Activated CD8-positive, alpha-beta memory T cell treated with anti-CD3 and anti-CD28 coated beads, Interleukin-2, amount 10 ng/mL, durations not matched to agents 7 days and 5 days (primary cell): ENCODE measurements around the gene DCHS2. TPM values are rescaled to one million over a fixed set of nuclear protein-coding genes. Genes with fewer than 3 reads are reported as not detected.

Source experiments
- ATAC-seq: fragments of 150-1000 bp; cut with Tn5 transposase; one replicate; pipeline ENCODE4 v1.10.0; 2021; ENCODE audit warnings: moderate library complexity
- CTCF ChIA-PET: fragments of 350-600 bp; sonication (Branson Sonifier 250); formaldehyde crosslinking; loops from one replicate; lab custom pipeline; 2021; ENCODE audit warnings: antibody characterized with exemption; lab: Charles Lee
- DNase-seq: peaks from one replicate; pipeline ENCODE4 v3.0.0-alpha.2; 2020
- H3K27ac Mint-ChIP-seq: one replicate; pipeline ENCODE4 v1.8.0; 2021; ENCODE audit warnings: mild to moderate bottlenecking, mixed read lengths
- H3K27me3 Mint-ChIP-seq: one replicate; pipeline ENCODE4 v1.8.0; 2021; ENCODE audit warnings: mixed read lengths
- H3K36me3 Mint-ChIP-seq: one replicate; pipeline ENCODE4 v1.8.0; 2021; ENCODE audit warnings: mild to moderate bottlenecking, mixed read lengths
- H3K4me1 Mint-ChIP-seq: one replicate; pipeline ENCODE4 v1.8.0; 2021; ENCODE audit warnings: mixed read lengths
- H3K4me3 Mint-ChIP-seq: one replicate; pipeline ENCODE4 v1.8.0; 2021; ENCODE audit warnings: mild to moderate bottlenecking, moderate library complexity, mixed read lengths
- H3K9me3 Mint-ChIP-seq: one replicate; pipeline ENCODE4 v1.8.0; 2022; ENCODE audit warnings: low read depth, mixed read lengths
- total RNA-seq, 2 experiments: library from RNA; stranded (reverse); gene quantifications; one replicate each; pipeline ENCODE4 v1.2.3, GENCODE V29; 2021

Gene DCHS2, protein sequence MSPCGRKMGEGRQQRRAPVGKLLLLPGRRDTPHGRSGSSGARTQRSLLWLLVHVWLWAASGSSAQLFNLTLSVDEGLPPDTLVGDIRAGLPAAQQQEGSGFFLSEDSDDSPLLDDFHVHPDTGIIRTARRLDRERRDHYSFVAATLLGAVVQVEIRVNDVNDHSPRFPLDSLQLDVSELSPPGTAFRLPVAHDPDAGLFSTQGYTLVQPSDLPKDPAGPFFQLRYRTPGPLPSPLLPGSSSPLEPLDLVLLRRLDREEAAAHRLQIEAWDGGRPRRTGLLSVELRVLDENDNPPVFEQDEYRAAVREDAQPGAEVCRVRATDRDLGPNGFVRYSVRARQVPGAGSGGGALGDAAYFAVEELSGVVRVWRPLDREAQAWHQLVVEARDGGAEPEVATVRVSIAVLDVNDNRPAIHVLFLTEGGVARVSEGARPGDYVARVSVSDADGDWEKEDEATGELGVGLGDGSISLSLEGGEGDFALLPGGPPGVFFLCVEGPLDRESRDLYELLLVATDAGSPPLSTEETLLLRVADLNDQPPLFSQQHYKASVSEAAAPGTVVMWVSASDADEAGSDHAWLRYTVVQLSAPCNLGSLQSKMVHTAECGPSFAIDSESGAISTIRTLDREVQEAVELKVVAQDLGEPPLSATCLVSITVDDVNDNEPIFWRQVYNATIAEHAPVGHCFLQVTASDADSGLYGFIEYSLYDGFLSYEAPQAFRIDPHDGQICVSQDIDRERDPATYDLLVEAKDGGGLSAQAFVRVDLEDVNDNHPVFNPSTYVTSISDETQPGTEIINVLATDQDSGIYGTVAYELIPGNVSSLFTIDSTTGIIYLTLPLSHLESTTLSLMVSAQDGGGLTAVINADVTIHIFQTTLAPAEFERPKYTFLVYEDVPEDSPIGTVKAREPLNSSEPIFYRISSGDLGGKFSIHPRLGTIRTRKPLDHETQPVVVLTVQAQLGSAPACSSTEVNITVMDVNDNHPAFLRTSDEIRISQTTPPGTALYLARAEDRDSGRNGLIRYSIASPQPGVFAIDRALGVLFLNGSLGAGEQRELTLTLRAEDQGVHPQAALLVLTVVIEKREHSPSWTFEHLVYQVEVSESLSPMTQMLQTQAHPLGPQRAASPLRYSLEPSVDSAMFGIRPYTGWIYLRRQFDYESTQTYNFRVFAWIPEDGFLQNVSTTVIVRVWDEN (N-terminal part only)
- not detected for total RNA-seq

- no peak within 1 kb of the TSS for H3K27ac Mint-ChIP-seq
- DNase-seq (no peak), ATAC-seq (peak; percentile 63)
- peak within 1 kb of the TSS; percentile 40 for H3K4me3 Mint-ChIP-seq
- H3K9me3 Mint-ChIP-seq, result no peaks in the 10 kb centered on the region
- CTCF ChIA-PET, result no interaction called here
- H3K36me3 Mint-ChIP-seq, result no peaks in the 10 kb centered on the region
- peaks cover 21% of the 10 kb centered on the region for H3K4me1 Mint-ChIP-seq
- peaks cover 81% of the 10 kb centered on the region for H3K27me3 Mint-ChIP-seq
Observed at GRCh38 chr4:154491341-154492271, at the start of gene DCHS2. Gene DCHS2 (minus strand): TSS chr4:154491799. CDS start chr4:154491355, 444 bp downstream.

- ATAC-seq (no peak), DNase-seq (no peak)
- Mint-ChIP-seq H3K4me3 (no peak overlapping the region), H3K36me3 (peaks cover 19% of the 10 kb centered on the region), H3K9me3 (no peaks in the 10 kb centered on the region), H3K27ac (no peak overlapping the region), H3K4me1 (no peaks in the 10 kb centered on the region), H3K27me3 (no peaks in the 10 kb centered on the region)
- CTCF ChIA-PET, result interaction anchor here (1.0 kb wide), 1 partner anchor 18 kb away, joined by 4 read pairs; no protein-coding TSS in a partner anchor
Observed at GRCh38 chr4:154534296-154534695, 42.7 kb upstream of the DCHS2 start.

DNA sequence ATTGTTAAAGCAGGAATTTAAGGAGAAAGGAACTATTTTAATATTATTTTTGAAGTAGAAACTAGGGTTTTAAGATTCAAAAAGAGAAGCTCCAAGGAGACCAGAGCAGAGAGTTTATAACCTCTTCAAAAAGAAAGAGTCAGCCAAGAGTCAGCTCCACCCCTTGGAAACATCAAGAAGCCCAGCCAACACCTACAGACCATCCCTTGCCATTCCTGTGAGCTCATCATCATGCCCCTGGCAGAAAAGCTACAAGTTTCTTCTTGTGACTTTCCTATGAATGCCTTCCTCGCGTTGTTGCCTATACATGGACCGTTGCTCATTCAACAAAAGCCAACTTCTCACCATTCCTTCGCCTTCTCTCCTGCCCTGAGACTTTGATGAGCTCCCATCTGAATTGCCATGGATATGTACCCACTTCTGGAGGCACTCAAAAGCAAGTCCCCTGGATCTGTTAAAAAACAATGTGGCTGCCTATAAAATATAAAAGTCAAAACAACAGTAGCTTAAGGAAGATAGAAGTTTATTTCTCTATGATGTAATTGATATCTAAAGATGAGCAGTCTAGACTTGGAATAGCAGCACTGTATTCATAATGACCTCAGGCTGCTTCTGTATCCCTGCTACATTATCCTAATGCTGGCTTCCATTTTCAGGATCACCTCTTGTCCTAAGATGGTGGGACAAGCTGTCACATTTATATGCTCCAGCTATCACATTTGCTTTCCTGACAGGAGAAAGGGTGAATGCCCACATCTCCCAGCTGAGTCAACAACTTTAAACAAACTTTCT is 38.3 kb upstream of the DCHS2 start:
- H3K4me1 Mint-ChIP-seq, result no peaks in the 10 kb centered on the region

DNA sequence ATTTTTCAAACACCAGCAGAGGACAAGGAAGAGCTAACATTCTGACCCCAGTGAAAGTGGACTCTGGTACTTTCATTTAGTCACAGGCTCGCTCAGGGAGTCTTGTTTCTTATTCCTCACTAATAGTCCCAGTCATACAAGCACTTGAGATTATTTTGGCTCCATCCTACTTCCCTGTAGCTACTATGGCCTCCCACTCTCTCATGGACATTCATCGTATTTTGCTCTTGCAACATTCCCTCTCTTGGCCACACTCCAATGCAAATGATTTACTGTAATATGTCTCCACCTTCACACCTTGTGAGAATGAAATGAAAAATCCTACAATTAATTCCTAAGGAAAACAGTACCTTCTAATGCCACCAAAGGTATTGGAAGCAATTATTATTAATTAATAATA is 37.3 kb upstream of the DCHS2 start:
- Mint-ChIP-seq H3K9me3 (no peaks in the 10 kb centered on the region), H3K27ac (no peak overlapping the region), H3K4me1 (no peaks in the 10 kb centered on the region), H3K4me3 (no peak overlapping the region), H3K36me3 (no peaks in the 10 kb centered on the region), H3K27me3 (peaks cover 19% of the 10 kb centered on the region)
- CTCF ChIA-PET, result no interaction called here
- no peak for DNase-seq
- no peak for ATAC-seq

More for the DNA sequence above, 38.3 kb upstream of the DCHS2 start:
- no peaks in the 10 kb centered on the region for H3K9me3 Mint-ChIP-seq
- no peak overlapping the region for H3K4me3 Mint-ChIP-seq
- no peak for ATAC-seq
- CTCF ChIA-PET, result no interaction called here
- peaks cover 19% of the 10 kb centered on the region for H3K27me3 Mint-ChIP-seq
- no peak overlapping the region for H3K27ac Mint-ChIP-seq
- DNase-seq, result no peak
- H3K36me3 Mint-ChIP-seq, result peaks cover 2% of the 10 kb centered on the region

DNA sequence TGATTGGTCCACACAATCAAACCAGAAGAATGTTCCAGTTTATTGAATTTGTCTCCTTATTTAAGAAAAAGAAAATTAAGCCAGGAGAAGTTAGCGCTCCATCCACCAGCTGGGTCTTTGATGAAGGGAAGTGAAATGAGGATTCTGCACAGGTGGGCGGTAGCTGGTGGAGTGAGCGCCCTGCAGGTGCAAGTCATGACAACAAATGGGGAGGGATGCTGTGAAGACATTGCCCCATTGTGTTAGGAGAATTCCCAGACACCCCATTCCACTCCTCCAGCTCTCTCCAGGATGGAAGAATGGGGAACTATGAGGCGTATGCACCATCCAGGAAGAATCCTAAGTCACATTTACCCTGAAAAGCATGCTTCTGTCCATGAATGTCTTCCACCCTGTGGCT is 35.7 kb upstream of the DCHS2 start:
- Mint-ChIP-seq H3K9me3 (no peaks in the 10 kb centered on the region), H3K27me3 (peaks cover 20% of the 10 kb centered on the region), H3K27ac (no peak overlapping the region), H3K4me3 (no peak overlapping the region), H3K4me1 (no peaks in the 10 kb centered on the region), H3K36me3 (no peaks in the 10 kb centered on the region)
- ATAC-seq (no peak), DNase-seq (no peak)
- CTCF ChIA-PET, result no interaction called here

GRCh38 chr4:154526151-154526550 is 34.6 kb upstream of the DCHS2 start:
- ATAC-seq, result no peak
- Mint-ChIP-seq H3K9me3 (no peaks in the 10 kb centered on the region), H3K27me3 (peaks cover 28% of the 10 kb centered on the region), H3K36me3 (no peaks in the 10 kb centered on the region), H3K4me1 (no peaks in the 10 kb centered on the region), H3K4me3 (no peak overlapping the region), H3K27ac (no peak overlapping the region)
- CTCF ChIA-PET, result no interaction called here
- DNase-seq, result no peak

GRCh38 chr4:154521607-154522006 is 30.0 kb upstream of the DCHS2 start:
- Mint-ChIP-seq H3K4me1 (no peaks in the 10 kb centered on the region), H3K9me3 (no peaks in the 10 kb centered on the region), H3K27me3 (peaks cover 40% of the 10 kb centered on the region), H3K4me3 (no peak overlapping the region), H3K27ac (no peak overlapping the region), H3K36me3 (no peaks in the 10 kb centered on the region)
- CTCF ChIA-PET, result no interaction called here
- DNase-seq (no peak), ATAC-seq (no peak)

DNA sequence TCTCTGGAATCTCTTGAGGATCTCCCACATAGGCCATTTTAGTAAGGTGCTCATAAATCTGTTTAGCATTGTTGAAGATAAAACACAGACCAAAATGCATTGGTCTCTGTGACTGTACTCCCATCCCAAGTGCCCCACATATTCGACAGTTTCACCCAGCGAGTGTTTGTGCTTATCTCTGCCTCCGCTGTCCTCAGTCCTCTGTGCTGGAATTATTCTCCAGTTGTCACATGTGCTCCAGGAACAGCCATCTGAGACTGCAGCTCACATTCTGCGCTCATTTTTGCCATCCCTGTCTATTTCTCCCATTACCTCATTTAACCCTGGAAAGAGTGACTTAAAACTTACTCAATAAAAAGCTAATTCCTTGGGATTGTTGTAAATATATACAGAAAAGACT is 27.6 kb upstream of the DCHS2 start:
- Mint-ChIP-seq H3K9me3 (no peaks in the 10 kb centered on the region), H3K27me3 (peaks cover 47% of the 10 kb centered on the region), H3K27ac (no peak overlapping the region), H3K4me3 (no peak overlapping the region), H3K36me3 (no peaks in the 10 kb centered on the region), H3K4me1 (no peaks in the 10 kb centered on the region)
- CTCF ChIA-PET, result no interaction called here
- no peak for ATAC-seq
- no peak for DNase-seq

GRCh38 chr4:154517591-154517990 is 26.0 kb upstream of the DCHS2 start:
- Mint-ChIP-seq H3K36me3 (no peaks in the 10 kb centered on the region), H3K27me3 (peaks cover 49% of the 10 kb centered on the region), H3K4me3 (no peak overlapping the region), H3K9me3 (no peaks in the 10 kb centered on the region), H3K27ac (no peak overlapping the region), H3K4me1 (no peaks in the 10 kb centered on the region)
- CTCF ChIA-PET, result no interaction called here
- no peak for DNase-seq
- no peak for ATAC-seq

- ATAC-seq, result no peak
- H3K9me3 Mint-ChIP-seq, result no peaks in the 10 kb centered on the region
- CTCF ChIA-PET, result interaction anchor here (1.0 kb wide), 1 partner anchor 10 kb away, joined by 3 read pairs; no protein-coding TSS in a partner anchor
- no peaks in the 10 kb centered on the region for H3K4me1 Mint-ChIP-seq
- DNase-seq, result no peak
- H3K4me3 Mint-ChIP-seq, result no peak overlapping the region
- H3K27me3 Mint-ChIP-seq, result peaks cover 47% of the 10 kb centered on the region
- no peaks in the 10 kb centered on the region for H3K36me3 Mint-ChIP-seq
- H3K27ac Mint-ChIP-seq, result no peak overlapping the region
Observed at GRCh38 chr4:154516318-154517029, 24.9 kb upstream of the DCHS2 start.

GRCh38 chr4:154511981-154512380 is 20.4 kb upstream of the DCHS2 start:
- ATAC-seq (no peak), DNase-seq (no peak)
- Mint-ChIP-seq H3K9me3 (no peaks in the 10 kb centered on the region), H3K36me3 (no peaks in the 10 kb centered on the region), H3K4me1 (no peaks in the 10 kb centered on the region), H3K4me3 (no peak overlapping the region), H3K27me3 (peaks cover 52% of the 10 kb centered on the region), H3K27ac (no peak overlapping the region)
- CTCF ChIA-PET, result no interaction called here
